Fibroblast of skin of left biceps (primary cell): ENCODE data around the gene HMG20A.
"Not testable (repeated sequence)": the region's sequence is repeated elsewhere in the genome, so short reads cannot be mapped to it uniquely, and the experiment has no call there.

ENCODE experiments used
- DNase-seq, 2 experiments: peaks; one replicate each; pipeline ENCODE4 v3.0.0-alpha.2; 2013; ENCODE audit warnings: low read depth in 2 of 2

The HMG20A gene

DNA sequence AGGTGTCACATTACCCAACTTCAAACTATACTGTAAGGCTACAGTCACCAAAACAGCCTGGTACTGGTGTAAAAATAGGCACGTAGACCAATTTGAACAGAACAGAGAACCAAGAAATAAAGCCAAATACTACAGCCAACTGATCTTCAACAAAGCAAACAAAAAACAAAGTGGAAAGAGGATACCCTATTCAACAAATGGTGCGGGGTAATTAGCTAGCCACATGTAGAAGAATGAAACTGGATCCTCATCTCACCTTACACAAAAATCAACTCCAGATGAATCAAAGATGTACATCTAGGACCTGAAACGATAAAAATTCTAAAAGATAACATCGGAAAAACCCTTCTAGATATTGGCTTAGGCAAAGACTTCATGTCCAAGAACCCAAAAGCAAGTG is 13.8 kb upstream of the HMG20A start:
- no peak for DNase-seq

DNA sequence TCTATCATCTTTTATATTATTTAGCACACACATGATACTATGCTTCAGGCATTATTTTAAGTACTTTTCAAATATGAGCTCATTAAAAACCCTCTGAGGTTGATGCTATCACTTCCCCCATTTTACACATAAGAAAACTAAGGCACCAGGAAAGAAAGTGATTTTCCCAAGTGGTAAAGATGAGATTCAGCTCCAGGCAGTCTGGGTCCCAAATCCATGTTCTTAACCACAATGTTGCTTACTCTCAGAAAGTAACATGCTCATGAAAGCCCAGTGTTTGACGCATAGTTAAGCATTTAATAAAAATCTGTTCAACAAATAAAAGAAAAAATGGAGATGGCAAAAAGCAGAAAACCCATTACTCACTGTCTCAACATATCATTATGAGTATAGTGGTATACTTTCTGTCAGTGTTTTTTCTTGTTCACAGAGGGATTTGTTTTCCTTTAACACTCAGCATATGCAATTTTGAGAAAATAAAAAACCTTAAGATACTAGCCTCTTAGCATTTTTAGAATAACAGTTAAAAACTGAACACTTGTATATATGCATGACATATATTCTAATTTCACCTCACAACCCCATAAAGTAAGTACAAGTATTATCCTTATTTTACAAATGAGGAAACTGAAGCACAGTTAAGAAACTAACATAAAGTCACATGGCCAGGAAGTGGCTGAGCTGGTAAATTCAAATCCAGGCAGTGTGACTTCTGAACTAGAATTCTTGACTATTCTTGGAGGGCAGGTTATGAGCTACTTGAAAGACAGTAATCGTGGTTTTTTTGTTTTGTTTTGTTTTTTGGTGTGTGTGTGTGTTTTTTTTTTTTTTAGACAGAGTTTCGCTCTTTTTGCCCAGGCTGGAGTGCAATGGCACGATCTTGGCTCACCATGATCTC is 11.2 kb upstream of the HMG20A start:
- no peak for DNase-seq

- not testable (repeated sequence) for DNase-seq
Observed at GRCh38 chr15:77410157-77410500, 10.6 kb upstream of the HMG20A start.

GRCh38 chr15:77410701-77411618 is 9.7 kb upstream of the HMG20A start:
- DNase-seq = no peak

GRCh38 chr15:77411619-77411976 is 9.1 kb upstream of the HMG20A start:
- no peak for DNase-seq

- no peak for DNase-seq
Observed at GRCh38 chr15:77412972-77413698, 7.6 kb upstream of the HMG20A start.

GRCh38 chr15:77413699-77414349 is 6.9 kb upstream of the HMG20A start:
- DNase-seq = no peak

GRCh38 chr15:77414789-77415442 is 5.8 kb upstream of the HMG20A start:
- DNase-seq = no peak

- DNase-seq = no peak
Observed at GRCh38 chr15:77415450-77416147, 5.1 kb upstream of the HMG20A start.

GRCh38 chr15:77416148-77416455 is 4.6 kb upstream of the HMG20A start:
- DNase-seq = no peak

DNA sequence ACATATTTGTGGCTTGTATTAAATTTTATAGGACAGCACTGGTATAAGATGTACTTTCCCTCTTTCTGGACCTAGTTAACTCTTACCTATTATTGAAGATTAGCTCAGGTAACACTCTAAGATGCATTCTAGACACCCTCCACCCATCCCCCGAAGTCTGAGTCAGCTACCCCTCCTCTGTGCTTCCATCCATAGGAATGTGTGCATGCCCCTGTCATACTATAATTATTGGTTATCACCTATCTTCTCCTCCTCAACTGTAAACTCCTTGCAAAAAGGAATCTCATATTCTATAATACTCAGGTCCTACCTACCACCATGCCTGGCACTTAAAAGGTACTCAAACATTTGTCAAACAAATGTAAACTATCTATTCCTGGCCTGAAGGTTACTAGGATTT is 3.7 kb upstream of the HMG20A start:
- DNase-seq = no peak

- no peak for DNase-seq
Observed at GRCh38 chr15:77417602-77418001, 3.1 kb upstream of the HMG20A start.

DNA sequence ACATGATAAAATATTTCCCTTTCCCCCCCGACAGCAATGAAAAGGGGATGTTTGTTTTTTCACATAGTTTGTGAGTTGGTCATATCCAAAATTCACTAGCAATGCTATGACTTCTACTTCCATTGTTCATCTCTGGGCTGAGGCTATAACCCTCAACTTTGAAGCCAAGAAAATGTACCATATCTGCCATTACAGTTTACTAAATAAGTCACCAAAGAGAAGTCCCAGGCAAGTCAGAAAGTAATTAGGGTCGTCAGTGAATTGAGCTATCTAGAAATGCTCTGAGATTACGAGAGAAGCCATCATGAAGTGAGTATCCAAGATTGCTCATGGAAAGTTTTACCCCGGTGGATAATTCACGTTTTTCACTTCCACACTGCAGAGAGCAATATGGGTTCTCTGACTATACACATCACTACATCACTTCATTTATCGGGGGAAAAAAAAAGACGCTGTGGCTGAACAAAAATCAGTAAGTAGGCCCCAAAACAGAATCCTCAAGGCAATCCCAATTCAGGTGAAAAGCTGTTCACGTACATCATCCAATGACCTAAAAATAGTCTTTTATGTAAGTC is 2.2 kb upstream of the HMG20A start:
- DNase-seq = no peak

DNA sequence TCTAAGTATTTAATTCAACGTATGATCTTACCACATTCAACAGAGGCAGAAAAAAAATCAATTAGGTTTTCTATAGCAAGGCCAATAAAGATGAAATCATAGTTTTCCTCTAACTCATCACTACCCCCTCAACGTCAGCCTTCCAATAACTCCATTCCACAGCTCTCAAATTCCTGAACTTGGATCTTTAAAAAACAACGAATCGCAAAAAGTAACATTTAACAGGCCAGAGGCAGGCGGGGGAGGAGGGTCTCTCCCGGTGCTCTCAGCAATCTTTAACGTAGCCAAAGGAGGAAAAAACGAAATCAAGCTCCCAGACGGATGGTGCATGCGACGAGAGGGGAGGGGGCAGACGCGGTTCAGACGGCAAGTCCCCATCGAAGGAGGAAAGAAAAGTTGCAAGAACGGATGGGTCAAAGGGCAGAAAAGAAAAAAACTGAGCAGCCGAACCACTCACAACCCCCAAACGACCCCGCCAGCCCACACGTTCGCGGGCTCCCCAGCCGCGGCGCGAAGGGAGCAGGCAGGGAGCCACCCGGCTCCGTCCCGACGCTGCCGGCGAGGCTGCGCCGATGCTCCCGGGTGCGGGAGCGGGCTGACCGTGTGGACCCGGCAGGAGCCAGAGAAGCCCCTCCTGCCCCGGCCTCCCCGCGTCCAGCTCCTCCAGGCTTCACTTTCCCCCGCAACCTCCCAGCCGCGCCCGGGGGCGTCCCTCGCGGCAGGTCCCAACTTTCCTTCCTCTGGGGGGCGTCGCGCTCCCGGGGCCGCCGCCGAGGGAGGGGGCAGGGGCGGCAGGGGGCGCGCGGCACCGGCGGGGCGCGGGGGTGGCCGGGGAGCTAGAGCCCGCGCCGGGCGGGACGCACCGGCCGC is 1.5 kb upstream of the HMG20A start:
- DNase-seq = peak in 1 of 2 experiments; percentile 51

- peak; percentile 99 for DNase-seq
Observed at GRCh38 chr15:77419836-77420609, 665 bp upstream of the HMG20A start, which contains the start of gene PEAK1. PEAK1 (minus strand) TSS chr15:77420104; CDS start chr15:77181926, 238,178 bp downstream.

DNA sequence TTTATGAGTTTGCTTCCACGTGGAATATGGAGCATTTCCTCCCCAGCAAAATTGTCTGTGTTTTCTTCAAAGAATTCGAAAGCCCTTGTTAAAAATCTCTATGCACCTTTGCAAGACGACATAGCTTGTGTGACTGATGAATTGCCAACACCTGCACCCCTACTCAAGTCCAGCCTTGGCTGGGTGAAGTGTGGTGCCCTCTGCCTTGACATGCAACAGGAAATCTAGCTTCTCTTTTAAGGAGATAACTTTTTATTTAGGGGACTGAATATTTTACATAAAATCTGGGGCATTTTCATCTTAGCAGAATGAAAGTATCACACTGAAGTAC is 647 bp downstream of the HMG20A start:
- no peak for DNase-seq

DNA sequence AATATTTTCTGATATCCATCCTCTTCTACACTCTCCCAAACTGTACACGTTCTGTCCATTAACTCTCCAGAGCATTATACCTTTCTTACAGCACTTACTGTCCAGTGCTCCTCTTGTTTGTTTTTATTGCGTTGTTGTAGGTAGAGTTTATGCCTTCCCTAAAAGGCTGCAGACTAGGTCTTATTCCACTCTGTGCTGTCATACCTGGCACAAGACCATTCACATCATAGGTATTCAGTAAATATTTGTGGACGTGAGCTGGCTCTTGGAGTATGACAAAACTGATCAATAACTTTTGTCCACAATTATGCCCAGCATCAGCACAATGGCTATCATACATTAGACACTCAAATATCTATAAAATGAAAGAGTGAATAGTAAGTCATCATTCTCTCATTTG is 4.4 kb downstream of the HMG20A start:
- no peak for DNase-seq

DNA sequence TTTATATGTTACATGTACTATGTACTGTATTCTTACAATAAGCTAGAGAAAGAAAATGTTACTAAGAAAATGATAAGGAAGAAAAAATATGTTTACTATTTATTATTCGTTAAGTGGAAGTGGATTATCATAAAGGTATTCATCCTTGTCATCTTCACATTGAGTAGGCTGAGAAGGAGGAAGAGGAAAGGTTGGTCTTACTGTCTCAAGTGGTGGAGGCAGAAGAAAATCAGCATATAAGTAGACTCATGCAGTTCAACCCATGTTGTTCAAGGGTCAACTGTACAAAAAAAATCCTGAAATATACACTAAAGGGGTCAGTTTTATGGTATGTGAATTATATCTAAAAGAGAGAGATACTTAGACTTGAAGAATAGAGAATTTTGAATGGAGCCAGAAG is 5.7 kb downstream of the HMG20A start:
- DNase-seq = no peak

GRCh38 chr15:77426871-77427270 is 6.2 kb downstream of the HMG20A start:
- no peak for DNase-seq
